Gastrocnemius medialis (tissue), 4 donors: Measurements from ENCODE around the gene AGPAT3. TPM values are rescaled to one million over a fixed set of nuclear protein-coding genes. Genes with fewer than 3 reads are reported as not detected.
A peak's percentile ranks its signal among the peaks of the same experiment; 100 is the strongest.
"Not testable (repeated sequence)": the region's sequence is repeated elsewhere in the genome, so short reads cannot be mapped to it uniquely, and the experiment has no call there.

Experiments used
- ATAC-seq, 2 donors: fragments of 150-250 bp; one replicate each; pipeline ENCODE4 v1.9.1; 2016
- DNase-seq, 2 donors: peaks; one replicate each; pipeline ENCODE4 v3.0.0-alpha.2; 2019
- H3K27ac ChIP-seq, 4 donors: fragments of 200-600 bp; sonication (generic); 1 replicate in 1 of 4; 2 replicates in 3 of 4; pipeline ENCODE4 v1.5.1; 2016 to 2018; ENCODE audit warnings: mild to moderate bottlenecking in 2 of 4, moderate library complexity in 1 of 4
- H3K27me3 ChIP-seq, 3 donors: fragments of 200-600 bp; sonication (generic) in 2 of 3; 1 replicate in 1 of 3; 2 replicates in 2 of 3; pipeline versions ENCODE4 v1.5.1 to v1.6.0; 2016 to 2019; ENCODE audit warnings: mild to moderate bottlenecking in 1 of 3, moderate library complexity in 1 of 3
- H3K36me3 ChIP-seq, 2 donors: fragments of 200-600 bp; sonication (generic) in 1 of 2; one replicate each; pipeline ENCODE4 v1.5.1; 2017 to 2018
- H3K4me1 ChIP-seq, 2 donors: fragments of 200-600 bp; sonication (generic) in 1 of 2; one replicate each; pipeline ENCODE4 v1.5.1; 2016 to 2017; ENCODE audit warnings: mild to moderate bottlenecking in 2 of 2
- H3K4me3 ChIP-seq, 4 donors: fragments of 200-600 bp; sonication (generic) in 3 of 4; 1 replicate in 1 of 4; 2 replicates in 3 of 4; pipeline ENCODE4 v1.5.1; 2016 to 2019; ENCODE audit warnings: mild to moderate bottlenecking in 2 of 4
- H3K9me3 ChIP-seq, 3 donors: fragments of 200-600 bp; sonication (generic) in 2 of 3; 1 replicate in 1 of 3; 2 replicates in 2 of 3; pipeline ENCODE4 v1.5.1; 2016 to 2019
- POLR2A ChIP-seq, 2 donors: fragments of 450-650 bp; IDR thresholded peaks; one replicate each; pipeline ENCODE4 v1.6.1; 2017; ENCODE audit warnings: antibody characterized with exemption in 2 of 2, mild to moderate bottlenecking in 2 of 2, moderate library complexity in 2 of 2
- in situ Hi-C, 4 donors: fragments of 200-750 bp; cut with MboI; loops; one replicate each; pipeline versions ENCODE4 v1.15.0 to v1.8.0; 2017; ENCODE audit warnings: low sequenced_read_pairs in 4 of 4
- intact Hi-C: fragments of 100-400 bp; cut with DNase I; formaldehyde crosslinking; loops from one replicate; pipeline ENCODE4 v1.15.1; 2023; ENCODE audit warnings: low total_unique reads
- total RNA-seq, 4 donors: library from RNA; depleted of rRNA; stranded (reverse); fragments of >200 nt; gene quantifications; one replicate each; pipeline versions ENCODE4 v1.1.0 to v1.2.3, GENCODE V29; 2016
- TF ChIP-seq, protein P1 (sequence below), 5 experiments: fragments of 450-650 bp in 3 of 5; fragments of 200-600 bp in 2 of 5; sonication (generic) in 2 of 5; IDR thresholded peaks in 4 of 5; conservative IDR thresholded peaks in 1 of 5; 1 replicate in 4 of 5; 2 replicates in 1 of 5; pipeline ENCODE4 v1.5.1; 2016 to 2019; ENCODE audit warnings: antibody characterized with exemption in 5 of 5, mild to moderate bottlenecking in 3 of 5, moderate library complexity in 3 of 5

AGPAT3 gene
- total RNA-seq, 4 donors from 2014 or later = 44.2 to 102 (median 59.3) TPM

GRCh38 chr21:43895196-43895595 is 30.2 kb downstream of the AGPAT3 start:
- H3K9me3 ChIP-seq = no peaks in the 10 kb centered on the region
- DNase-seq = no peak
- H3K27me3 ChIP-seq = no peaks in the 10 kb centered on the region
- intact Hi-C loops (no loop called here), in situ Hi-C loops (no loop called here)
- H3K36me3 ChIP-seq = no peaks in the 10 kb centered on the region
- H3K27ac ChIP-seq = peak overlapping the region in 2 of 4 donors; percentile 12 to 40
- TF ChIP-seq POLR2A (IDR thresholded peaks at IDR 0.05) = no peak
- TF ChIP-seq, protein P1, sequence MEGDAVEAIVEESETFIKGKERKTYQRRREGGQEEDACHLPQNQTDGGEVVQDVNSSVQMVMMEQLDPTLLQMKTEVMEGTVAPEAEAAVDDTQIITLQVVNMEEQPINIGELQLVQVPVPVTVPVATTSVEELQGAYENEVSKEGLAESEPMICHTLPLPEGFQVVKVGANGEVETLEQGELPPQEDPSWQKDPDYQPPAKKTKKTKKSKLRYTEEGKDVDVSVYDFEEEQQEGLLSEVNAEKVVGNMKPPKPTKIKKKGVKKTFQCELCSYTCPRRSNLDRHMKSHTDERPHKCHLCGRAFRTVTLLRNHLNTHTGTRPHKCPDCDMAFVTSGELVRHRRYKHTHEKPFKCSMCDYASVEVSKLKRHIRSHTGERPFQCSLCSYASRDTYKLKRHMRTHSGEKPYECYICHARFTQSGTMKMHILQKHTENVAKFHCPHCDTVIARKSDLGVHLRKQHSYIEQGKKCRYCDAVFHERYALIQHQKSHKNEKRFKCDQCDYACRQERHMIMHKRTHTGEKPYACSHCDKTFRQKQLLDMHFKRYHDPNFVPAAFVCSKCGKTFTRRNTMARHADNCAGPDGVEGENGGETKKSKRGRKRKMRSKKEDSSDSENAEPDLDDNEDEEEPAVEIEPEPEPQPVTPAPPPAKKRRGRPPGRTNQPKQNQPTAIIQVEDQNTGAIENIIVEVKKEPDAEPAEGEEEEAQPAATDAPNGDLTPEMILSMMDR (IDR thresholded peaks at IDR 0.05 in 4 of 5, conservative IDR thresholded peaks at IDR 0.05 in 1 of 5) = no peak
- no peak for ATAC-seq
- peaks cover 4 to 8% of the 10 kb centered on the region in 2 donors for H3K4me1 ChIP-seq
- H3K4me3 ChIP-seq = no peak overlapping the region

DNA sequence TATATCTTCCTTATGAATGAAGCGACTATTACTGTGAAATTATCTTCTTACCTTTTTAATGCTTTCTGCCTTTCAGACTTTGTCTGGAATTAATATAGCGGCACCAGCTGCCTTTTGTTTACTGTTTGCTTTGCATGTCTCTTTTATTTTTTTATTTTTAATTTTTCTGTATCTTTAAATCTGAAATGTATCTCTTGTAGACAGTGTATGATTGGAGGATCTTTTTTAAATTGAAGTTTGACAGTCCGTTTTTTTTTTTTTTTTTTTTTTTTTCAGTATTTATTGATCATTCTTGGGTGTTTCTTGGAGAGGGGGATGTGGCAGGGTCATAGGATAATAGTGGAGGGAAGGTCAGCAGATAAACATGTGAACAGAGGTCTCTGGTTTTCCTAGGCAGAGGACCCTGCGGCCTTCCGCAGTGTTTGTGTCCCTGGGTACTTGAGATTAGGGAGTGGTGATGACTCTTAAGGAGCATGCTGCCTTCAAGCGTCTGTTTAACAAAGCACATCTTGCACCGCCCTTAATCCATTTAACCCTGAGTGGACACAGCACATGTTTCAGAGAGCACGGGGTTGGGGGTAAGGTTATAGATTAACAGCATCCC is 31.8 kb downstream of the AGPAT3 start:
- ATAC-seq, DNase-seq, H3K4me3 ChIP-seq, H3K4me1 ChIP-seq, H3K9me3 ChIP-seq, H3K27me3 ChIP-seq, H3K36me3 ChIP-seq, H3K27ac ChIP-seq, in situ Hi-C loops, intact Hi-C loops: not testable (repeated sequence)

- no peaks in the 10 kb centered on the region for H3K9me3 ChIP-seq
- no peaks in the 10 kb centered on the region for H3K36me3 ChIP-seq
- no peak overlapping the region for H3K4me3 ChIP-seq
- H3K27ac ChIP-seq = no peak overlapping the region
- no peak for TF ChIP-seq POLR2A (IDR thresholded peaks at IDR 0.05)
- TF ChIP-seq, protein P1 (IDR thresholded peaks at IDR 0.05 in 4 of 5, conservative IDR thresholded peaks at IDR 0.05 in 1 of 5) = no peak
- intact Hi-C loops (no loop called here), in situ Hi-C loops (loop anchor here in 1 of 4 donors (10.0 kb wide), 1 partner anchor 95 kb away; no protein-coding TSS in a partner anchor)
- H3K27me3 ChIP-seq = no peaks in the 10 kb centered on the region
- ATAC-seq = no peak
- no peak for DNase-seq
- H3K4me1 ChIP-seq = peaks cover 17 to 23% of the 10 kb centered on the region in 2 donors
Measured at GRCh38 chr21:43899307-43900077, 34.5 kb downstream of the AGPAT3 start.

DNA sequence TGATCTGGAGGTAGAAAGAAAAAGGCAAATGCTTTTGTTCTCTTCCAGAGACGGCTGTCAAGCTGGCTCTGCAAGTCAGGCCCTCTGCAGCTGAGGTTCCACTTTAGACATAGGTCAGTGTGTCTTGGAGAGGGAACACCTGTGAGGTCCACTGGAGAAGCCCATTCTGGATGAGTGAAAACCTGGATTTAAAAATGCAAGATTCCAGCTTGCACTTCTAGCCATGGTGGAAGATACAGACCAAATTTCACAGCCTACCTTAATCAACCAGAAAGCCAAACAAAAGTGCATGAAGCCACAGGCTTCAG is 35.0 kb downstream of the AGPAT3 start:
- in situ Hi-C loops (loop anchor here in 1 of 4 donors (10.0 kb wide), 1 partner anchor 95 kb away; no protein-coding TSS in a partner anchor), intact Hi-C loops (no loop called here)
- TF ChIP-seq, protein P1 (IDR thresholded peaks at IDR 0.05 in 4 of 5, conservative IDR thresholded peaks at IDR 0.05 in 1 of 5) = no peak
- no peak for TF ChIP-seq POLR2A (IDR thresholded peaks at IDR 0.05)
- Histone ChIP-seq H3K27me3 (no peaks in the 10 kb centered on the region), H3K4me3 (no peak overlapping the region), H3K27ac (no peak overlapping the region), H3K9me3 (no peaks in the 10 kb centered on the region), H3K4me1 (peaks cover 16 to 24% of the 10 kb centered on the region in 2 donors), H3K36me3 (no peaks in the 10 kb centered on the region)
- ATAC-seq = no peak
- DNase-seq = no peak

DNA sequence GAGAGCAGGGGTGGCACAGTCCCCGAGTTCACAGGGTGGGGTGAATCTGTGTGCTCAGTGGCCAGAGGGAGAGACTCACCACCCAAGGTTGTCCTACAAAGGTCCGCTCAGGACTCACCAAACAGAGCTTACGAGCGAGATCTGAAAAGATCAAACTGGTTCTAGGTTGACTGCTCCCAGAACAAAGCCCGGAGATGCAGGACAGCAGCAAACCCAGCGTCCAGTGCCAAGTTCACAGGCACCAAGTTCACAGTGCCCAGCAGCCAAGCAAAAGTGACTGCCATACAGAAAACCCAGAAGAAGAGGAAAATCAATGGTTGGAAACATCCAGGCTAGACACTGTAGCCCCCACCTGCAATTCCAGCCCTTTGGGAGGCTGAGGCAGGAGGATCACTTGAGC is 35.7 kb downstream of the AGPAT3 start:
- no peak overlapping the region for H3K4me3 ChIP-seq
- no peaks in the 10 kb centered on the region for H3K9me3 ChIP-seq
- H3K4me1 ChIP-seq = peaks cover 22 to 26% of the 10 kb centered on the region in 2 donors
- intact Hi-C loops (no loop called here), in situ Hi-C loops (loop anchor here in 1 of 4 donors (10.0 kb wide), 1 partner anchor 96 kb away; no protein-coding TSS in a partner anchor)
- H3K36me3 ChIP-seq = no peaks in the 10 kb centered on the region
- DNase-seq = no peak
- no peak for TF ChIP-seq POLR2A (IDR thresholded peaks at IDR 0.05)
- TF ChIP-seq, protein P1 (IDR thresholded peaks at IDR 0.05 in 4 of 5, conservative IDR thresholded peaks at IDR 0.05 in 1 of 5) = no peak
- no peak overlapping the region for H3K27ac ChIP-seq
- no peaks in the 10 kb centered on the region for H3K27me3 ChIP-seq
- no peak for ATAC-seq
